ENCODE measurements around the gene MEAF6. TPM values are rescaled to one million over a fixed set of nuclear protein-coding genes. Genes with fewer than 3 reads are reported as not detected.
A peak's percentile ranks its signal among the peaks of the same experiment; 100 is the strongest.

Gene MEAF6
- 10 to 100 TPM; 39.5 to 69.0 (median 51.1) TPM for total RNA-seq
- 10 to 100 TPM; 56.5 to 59.8 (median 57.7) TPM for polyA plus RNA-seq
- long read RNA-seq, donor 1, transcript MEAF6-201 (7 exons, 1,525 nt), result major isoform, 19 of 32 reads
- long read RNA-seq, donor 1, partial matches to known transcripts, result 7 of 32 reads
- long read RNA-seq, donor 1, other reads (novel, unspliced or antisense), result 0 of 32 reads
- long read RNA-seq, donor 2, transcript MEAF6-201 (7 exons, 1,525 nt), result major isoform, 14 of 20 reads
- long read RNA-seq, donor 2, partial matches to known transcripts, result 0 of 20 reads
- long read RNA-seq, donor 2, other reads (novel, unspliced or antisense), result 0 of 20 reads

GRCh38 chr1:37514350-37515184, at the start of gene MEAF6:
TSS of gene MEAF6 (minus strand) at chr1:37514766. CDS start at chr1:37514746, 20 bp downstream.
- peak within 1 kb of the TSS; percentile 88 to 98 (median 96) for H3K27ac ChIP-seq
- DNase-seq, result peak; percentile 96
- WGBS, 5 donors, result 1% methylated on average over 53 to 100 of the region's 100 CpGs
- no peaks in the 10 kb centered on the region for H3K27me3 ChIP-seq (replicated peaks in 1 of 7)
- TF ChIP-seq POLR2A (IDR thresholded peaks at IDR 0.05) (peak in 1 of 3 donors; percentile 78), POLR2AphosphoS5 (IDR thresholded peaks at IDR 0.05) (peak; percentile 92 to 93 (median 93)), CTCF (IDR thresholded peaks at IDR 0.05 in 8 of 11, conservative IDR thresholded peaks at IDR 0.05 in 3 of 11) (peak in 10 of 11 experiments; percentile 4 to 93 (median 70))
- H3K9me3 ChIP-seq, result no peaks in the 10 kb centered on the region
- H3K4me1 ChIP-seq, result peaks cover 9 to 46% (median 30%) of the 10 kb centered on the region in 6 donors
- intact Hi-C loops (cut with DNase I; ENCODE audit: low total_unique reads), result loop anchor here (2.0 kb wide), 1 partner anchor 38 kb away; no protein-coding TSS in a partner anchor
- peak within 1 kb of the TSS; percentile 92 to 100 (median 100) for H3K4me3 ChIP-seq
- peaks cover 0 to 37% (median 15%) of the 10 kb centered on the region in 6 donors for H3K36me3 ChIP-seq

- no peak overlapping the region for H3K27ac ChIP-seq
- TF ChIP-seq POLR2A (IDR thresholded peaks at IDR 0.05) (no peak), CTCF (IDR thresholded peaks at IDR 0.05 in 8 of 11, conservative IDR thresholded peaks at IDR 0.05 in 3 of 11) (no peak), POLR2AphosphoS5 (IDR thresholded peaks at IDR 0.05) (no peak)
- peaks cover 8 to 61% (median 38%) of the 10 kb centered on the region in 6 donors for H3K36me3 ChIP-seq
- no peak for DNase-seq
- 93 to 100% (median 97%) methylated on average over 1 of the region's 1 CpG for WGBS, 5 donors
- no peaks in the 10 kb centered on the region for H3K4me1 ChIP-seq
- H3K27me3 ChIP-seq (replicated peaks in 1 of 7), result no peaks in the 10 kb centered on the region
- intact Hi-C loops (cut with DNase I; ENCODE audit: low total_unique reads), result no loop called here
- H3K4me3 ChIP-seq, result no peak overlapping the region
- no peaks in the 10 kb centered on the region for H3K9me3 ChIP-seq
These were observed 48.4 kb upstream of the MEAF6 start for GRCh38 chr1:37562984-37563383.

- Histone ChIP-seq H3K27me3 (replicated peaks in 1 of 7) (peaks cover 0 to 6% (median 0%) of the 10 kb centered on the region in 7 donors), H3K36me3 (peaks cover 8 to 45% (median 22%) of the 10 kb centered on the region in 6 donors), H3K4me3 (no peak overlapping the region), H3K27ac (no peak overlapping the region), H3K9me3 (no peaks in the 10 kb centered on the region), H3K4me1 (peaks cover 1 to 9% (median 2%) of the 10 kb centered on the region in 6 donors)
- DNase-seq, result no peak
- TF ChIP-seq POLR2AphosphoS5 (IDR thresholded peaks at IDR 0.05) (peak; percentile 14 to 58 (median 16)), CTCF (IDR thresholded peaks at IDR 0.05 in 8 of 11, conservative IDR thresholded peaks at IDR 0.05 in 3 of 11) (peak in 9 of 11 experiments; percentile 25 to 61 (median 41)), POLR2A (IDR thresholded peaks at IDR 0.05) (no peak)
- WGBS, 5 donors, result 89 to 94% (median 93%) methylated on average over 20 to 21 of the region's 21 CpGs
- intact Hi-C loops (cut with DNase I; ENCODE audit: low total_unique reads), result no loop called here
These were observed 46.9 kb upstream of the MEAF6 start for GRCh38 chr1:37561133-37562132.

Measured in spleen (tissue), 13 donors.